ENCODE measurements around the gene CPLANE2. TPM values are rescaled to one million over a fixed set of nuclear protein-coding genes. Genes with fewer than 3 reads are reported as not detected.

Gene CPLANE2
- total RNA-seq, 1 donor from 2014 or later, result 3.1 TPM

DNA sequence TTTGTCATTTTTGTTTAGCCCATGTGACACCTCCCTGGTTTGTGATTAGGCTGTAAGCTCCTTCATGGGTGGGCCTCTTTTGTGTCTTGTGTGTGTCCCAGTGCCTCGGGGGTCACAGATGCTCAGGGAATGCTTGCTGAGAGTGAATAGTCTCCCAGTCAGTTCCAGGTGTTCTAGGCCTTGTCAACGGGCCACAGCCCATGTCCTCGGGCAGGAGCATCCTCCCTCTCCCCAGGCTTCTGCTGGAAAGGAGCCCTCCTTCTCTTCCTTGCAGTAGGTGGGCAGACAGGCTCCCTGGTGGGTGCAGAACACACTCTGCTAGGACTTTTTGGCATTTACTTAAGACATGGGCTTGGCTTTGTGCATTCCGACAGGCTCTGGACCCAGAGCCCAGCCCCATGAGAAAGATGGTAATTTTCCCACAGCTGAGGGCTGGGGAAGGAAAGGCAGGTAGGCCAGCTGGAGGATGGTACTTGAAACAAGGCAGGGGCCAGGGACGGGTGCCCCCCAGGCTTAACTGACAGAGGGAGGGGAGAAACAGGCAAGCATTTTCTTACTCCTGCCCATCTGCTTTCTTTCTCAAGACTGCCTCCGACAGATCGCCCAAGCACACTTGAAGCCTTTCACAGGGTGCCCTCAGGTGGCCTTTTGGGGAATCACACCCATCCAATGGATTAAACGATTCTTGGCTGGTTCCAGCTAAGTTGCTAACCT is 7.1 kb upstream of the CPLANE2 start:
- H3K9ac ChIP-seq (ENCODE audit: low read depth in 1 of 3, low read length in 3 of 3), result peak overlapping the region in 1 of 3 donors; percentile 40
- H3K27ac ChIP-seq (ENCODE audit: low read depth, low read length), result no peak overlapping the region
- no peaks in the 10 kb centered on the region for H3K9me3 ChIP-seq (ENCODE audit: control insufficient read depth in 3 of 3, low read length in 3 of 3)

DNA sequence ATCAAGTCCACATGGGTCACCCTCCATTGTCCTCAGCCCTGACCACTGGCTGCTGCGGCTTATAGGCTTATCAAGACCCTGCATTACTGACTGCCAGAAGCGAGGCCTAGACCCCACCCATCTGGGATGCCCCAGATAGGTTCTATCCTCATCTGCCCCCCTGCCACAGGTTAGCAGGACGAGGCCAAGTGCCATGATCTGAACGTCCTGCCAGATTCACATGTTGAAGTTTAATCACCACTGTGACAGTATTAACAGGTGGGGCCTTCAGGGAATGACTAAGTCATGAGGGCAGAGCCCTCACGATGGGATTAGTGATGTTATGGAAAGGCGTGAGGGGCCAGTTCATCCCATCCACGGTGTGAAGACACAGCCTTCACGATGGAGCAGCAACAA is 6.2 kb upstream of the CPLANE2 start:
- no peaks in the 10 kb centered on the region for H3K9me3 ChIP-seq (ENCODE audit: control insufficient read depth in 3 of 3, low read length in 3 of 3)
- no peaks in the 10 kb centered on the region for H3K27me3 ChIP-seq (ENCODE audit: control insufficient read depth in 3 of 3, insufficient read depth in 3 of 3, low read length in 3 of 3)
- peaks cover 14 to 18% (median 15%) of the 10 kb centered on the region in 3 donors for H3K4me1 ChIP-seq (ENCODE audit: control insufficient read depth in 3 of 3, insufficient read depth in 3 of 3, low read length in 3 of 3)
- no peak overlapping the region for H3K27ac ChIP-seq (ENCODE audit: low read depth, low read length)
- H3K4me3 ChIP-seq (ENCODE audit: low read length in 3 of 3), result no peak overlapping the region
- peak overlapping the region in 1 of 3 donors; percentile 33 for H3K9ac ChIP-seq (ENCODE audit: low read depth in 1 of 3, low read length in 3 of 3)
- H3K36me3 ChIP-seq (ENCODE audit: control insufficient read depth in 3 of 3, insufficient read depth in 3 of 3, low read length in 3 of 3), result peaks cover 5 to 7% (median 5%) of the 10 kb centered on the region in 3 donors

More for the DNA sequence above, 7.1 kb upstream of the CPLANE2 start:
- H3K4me1 ChIP-seq (ENCODE audit: control insufficient read depth in 3 of 3, insufficient read depth in 3 of 3, low read length in 3 of 3), result peaks cover 23 to 27% (median 23%) of the 10 kb centered on the region in 3 donors
- no peaks in the 10 kb centered on the region for H3K27me3 ChIP-seq (ENCODE audit: control insufficient read depth in 3 of 3, insufficient read depth in 3 of 3, low read length in 3 of 3)
- peaks cover 5 to 7% (median 5%) of the 10 kb centered on the region in 3 donors for H3K36me3 ChIP-seq (ENCODE audit: control insufficient read depth in 3 of 3, insufficient read depth in 3 of 3, low read length in 3 of 3)
- no peak overlapping the region for H3K4me3 ChIP-seq (ENCODE audit: low read length in 3 of 3)

DNA sequence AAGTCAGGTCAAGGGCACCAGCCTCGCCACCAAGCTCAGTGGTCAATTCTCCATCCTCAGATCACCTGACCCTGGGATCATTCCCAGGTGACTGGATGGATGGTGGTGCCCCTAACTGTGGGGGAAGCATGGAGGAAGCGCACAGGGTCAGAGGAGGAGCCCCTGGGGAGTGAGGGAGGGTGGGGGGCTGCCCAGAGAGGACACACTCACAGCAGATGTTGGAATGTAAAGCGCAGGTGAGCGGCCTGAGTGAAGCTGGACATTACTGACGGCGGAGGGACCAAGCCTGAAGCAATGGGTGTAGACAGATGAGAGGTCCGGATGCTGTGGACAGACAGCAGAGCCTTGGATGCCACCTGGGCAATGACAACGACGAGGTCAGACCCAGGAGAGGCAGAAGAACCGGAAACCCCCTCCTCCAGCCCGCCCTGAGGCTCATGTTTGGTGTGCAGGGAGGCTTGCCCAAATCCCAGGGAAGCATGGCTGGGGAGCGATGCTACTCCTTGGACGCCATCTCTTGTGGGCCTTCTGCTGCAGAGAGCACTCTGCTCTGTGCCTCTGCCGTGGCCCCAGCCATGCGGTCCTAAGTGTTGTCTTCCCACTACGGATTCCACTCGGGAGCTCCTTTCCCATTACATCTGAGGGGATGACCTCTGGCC is 5.7 kb upstream of the CPLANE2 start:
- Histone ChIP-seq H3K4me3 (ENCODE audit: low read length in 3 of 3) (no peak overlapping the region), H3K27ac (ENCODE audit: low read depth, low read length) (no peak overlapping the region), H3K36me3 (ENCODE audit: control insufficient read depth in 3 of 3, insufficient read depth in 3 of 3, low read length in 3 of 3) (peaks cover 5 to 7% (median 5%) of the 10 kb centered on the region in 3 donors), H3K27me3 (ENCODE audit: control insufficient read depth in 3 of 3, insufficient read depth in 3 of 3, low read length in 3 of 3) (no peaks in the 10 kb centered on the region), H3K4me1 (ENCODE audit: control insufficient read depth in 3 of 3, insufficient read depth in 3 of 3, low read length in 3 of 3) (peaks cover 10 to 17% (median 12%) of the 10 kb centered on the region in 3 donors), H3K9me3 (ENCODE audit: control insufficient read depth in 3 of 3, low read length in 3 of 3) (no peaks in the 10 kb centered on the region), H3K9ac (ENCODE audit: low read depth in 1 of 3, low read length in 3 of 3) (no peak overlapping the region)

DNA sequence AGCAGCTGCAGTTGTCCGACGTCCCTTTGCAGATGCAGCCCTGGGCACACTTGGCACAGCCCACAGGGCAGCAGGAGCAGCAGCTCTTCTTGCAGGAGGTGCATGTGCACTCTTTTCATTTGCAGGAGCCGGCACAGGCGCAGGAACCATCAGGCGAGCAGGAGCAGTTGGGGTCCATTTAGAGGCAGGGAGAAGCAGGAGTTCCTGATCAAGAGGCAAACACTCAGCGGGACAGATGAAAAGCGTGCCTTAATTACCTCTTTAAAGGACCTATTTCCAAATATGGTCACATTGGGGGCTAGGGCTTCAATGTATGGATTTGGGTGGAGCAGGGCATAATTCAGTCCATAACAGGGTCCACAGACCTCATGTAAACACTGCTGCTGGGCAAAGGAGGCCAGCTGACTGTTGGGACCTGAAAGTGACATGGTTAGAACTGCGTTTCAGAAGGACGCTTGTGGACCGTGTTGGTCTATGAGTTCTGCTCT is 4.3 kb upstream of the CPLANE2 start:
- Histone ChIP-seq H3K27me3 (ENCODE audit: control insufficient read depth in 3 of 3, insufficient read depth in 3 of 3, low read length in 3 of 3) (no peaks in the 10 kb centered on the region), H3K4me3 (ENCODE audit: low read length in 3 of 3) (no peak overlapping the region), H3K36me3 (ENCODE audit: control insufficient read depth in 3 of 3, insufficient read depth in 3 of 3, low read length in 3 of 3) (no peaks in the 10 kb centered on the region), H3K9ac (ENCODE audit: low read depth in 1 of 3, low read length in 3 of 3) (no peak overlapping the region), H3K27ac (ENCODE audit: low read depth, low read length) (no peak overlapping the region), H3K9me3 (ENCODE audit: control insufficient read depth in 3 of 3, low read length in 3 of 3) (no peaks in the 10 kb centered on the region), H3K4me1 (ENCODE audit: control insufficient read depth in 3 of 3, insufficient read depth in 3 of 3, low read length in 3 of 3) (peaks cover 16 to 23% (median 20%) of the 10 kb centered on the region in 3 donors)

DNA sequence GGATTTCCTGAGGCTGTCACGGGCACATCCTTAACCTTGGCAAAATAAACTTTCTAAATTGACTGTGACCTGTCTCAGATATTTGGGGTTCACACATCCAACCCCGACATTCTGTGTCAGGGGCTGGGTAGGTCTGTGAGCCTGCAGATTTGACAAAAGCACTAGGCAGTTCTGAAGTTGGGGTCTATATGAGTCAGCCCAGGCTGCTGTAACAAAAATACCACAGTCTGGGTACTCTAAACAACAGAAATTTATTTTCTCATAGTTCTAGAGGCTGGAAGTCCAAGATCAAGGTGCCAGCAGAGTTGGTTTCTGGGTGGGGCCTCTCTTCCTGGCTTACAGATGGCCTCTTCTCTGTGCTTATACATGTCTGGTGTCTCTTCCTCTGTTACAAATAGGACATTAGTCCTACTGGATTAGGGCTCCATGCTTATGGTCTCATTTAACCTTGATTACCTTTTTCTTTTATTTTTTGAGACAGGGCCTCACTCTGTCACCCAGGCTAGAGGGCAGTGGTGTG is 3.0 kb upstream of the CPLANE2 start:
- Histone ChIP-seq H3K4me3 (ENCODE audit: low read length in 3 of 3) (no peak overlapping the region), H3K9me3 (ENCODE audit: control insufficient read depth in 3 of 3, low read length in 3 of 3) (no peaks in the 10 kb centered on the region), H3K9ac (ENCODE audit: low read depth in 1 of 3, low read length in 3 of 3) (no peak overlapping the region), H3K27me3 (ENCODE audit: control insufficient read depth in 3 of 3, insufficient read depth in 3 of 3, low read length in 3 of 3) (no peaks in the 10 kb centered on the region), H3K27ac (ENCODE audit: low read depth, low read length) (no peak overlapping the region), H3K36me3 (ENCODE audit: control insufficient read depth in 3 of 3, insufficient read depth in 3 of 3, low read length in 3 of 3) (no peaks in the 10 kb centered on the region), H3K4me1 (ENCODE audit: control insufficient read depth in 3 of 3, insufficient read depth in 3 of 3, low read length in 3 of 3) (peaks cover 20 to 28% (median 24%) of the 10 kb centered on the region in 3 donors)

DNA sequence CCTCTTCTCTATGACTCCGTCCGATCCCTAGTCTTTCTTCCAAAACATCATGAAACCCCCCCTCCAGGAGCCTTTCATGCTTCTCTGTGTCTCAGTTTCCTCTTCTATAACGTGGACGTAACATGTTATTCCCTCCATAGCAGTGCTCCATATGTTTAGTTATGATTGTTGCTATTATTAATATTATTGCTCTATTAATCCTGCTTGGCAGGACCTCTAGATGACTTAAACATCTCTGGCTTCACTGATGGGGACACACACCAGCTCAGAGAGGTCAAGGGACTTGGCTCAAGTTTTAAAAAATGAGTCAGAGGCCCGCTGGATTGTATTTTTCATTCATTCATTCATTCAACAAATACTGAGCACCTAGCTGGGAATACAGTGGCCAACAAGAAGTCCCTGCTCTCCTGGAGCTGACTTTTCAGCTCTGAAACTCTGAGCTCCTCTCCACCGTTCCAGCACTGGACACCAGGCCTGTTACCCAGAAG is 404 bp upstream of the CPLANE2 start:
- H3K27ac ChIP-seq (ENCODE audit: low read depth, low read length), result peak overlapping the region; percentile 69
- H3K9me3 ChIP-seq (ENCODE audit: control insufficient read depth in 3 of 3, low read length in 3 of 3), result no peaks in the 10 kb centered on the region
- peaks cover 17 to 19% (median 18%) of the 10 kb centered on the region in 3 donors for H3K4me1 ChIP-seq (ENCODE audit: control insufficient read depth in 3 of 3, insufficient read depth in 3 of 3, low read length in 3 of 3)
- peaks cover 0 to 8% (median 2%) of the 10 kb centered on the region in 3 donors for H3K36me3 ChIP-seq (ENCODE audit: control insufficient read depth in 3 of 3, insufficient read depth in 3 of 3, low read length in 3 of 3)
- H3K27me3 ChIP-seq (ENCODE audit: control insufficient read depth in 3 of 3, insufficient read depth in 3 of 3, low read length in 3 of 3), result no peaks in the 10 kb centered on the region
- H3K4me3 ChIP-seq (ENCODE audit: low read length in 3 of 3), result peak overlapping the region; percentile 74 to 88 (median 81)
- peak overlapping the region; percentile 71 to 89 (median 88) for H3K9ac ChIP-seq (ENCODE audit: low read depth in 1 of 3, low read length in 3 of 3)

DNA sequence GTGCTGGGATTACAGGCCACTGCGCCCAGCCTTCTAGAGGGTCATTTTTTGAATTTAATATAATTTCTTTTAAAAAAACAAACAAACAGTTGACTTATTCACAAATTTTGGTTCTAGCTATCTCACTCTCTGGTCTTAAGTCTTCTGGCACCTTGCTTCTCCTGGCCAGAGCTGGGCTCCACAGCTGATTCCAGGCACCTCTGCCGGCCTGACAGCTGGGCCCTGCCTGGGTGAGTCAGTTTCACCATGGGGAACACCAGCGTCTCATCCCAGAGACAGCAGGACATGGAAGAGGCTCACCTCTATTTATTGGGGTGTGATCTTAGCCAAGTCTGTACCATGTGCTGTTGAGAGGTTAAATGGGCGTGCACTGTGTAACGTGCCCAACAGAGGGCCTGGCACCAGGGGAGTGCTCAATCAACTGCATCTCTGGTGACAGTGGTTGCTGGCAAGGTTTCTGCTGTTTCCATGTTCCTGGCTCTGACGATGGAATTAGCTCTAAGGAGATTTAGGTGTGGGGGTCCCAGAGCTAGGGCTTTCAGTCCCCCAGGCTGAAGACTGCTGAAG is 956 bp downstream of the CPLANE2 start:
- Histone ChIP-seq H3K27ac (ENCODE audit: low read depth, low read length) (peak overlapping the region; percentile 69), H3K4me3 (ENCODE audit: low read length in 3 of 3) (peak overlapping the region; percentile 74 to 88 (median 81)), H3K36me3 (ENCODE audit: control insufficient read depth in 3 of 3, insufficient read depth in 3 of 3, low read length in 3 of 3) (peaks cover 0 to 8% (median 2%) of the 10 kb centered on the region in 3 donors), H3K27me3 (ENCODE audit: control insufficient read depth in 3 of 3, insufficient read depth in 3 of 3, low read length in 3 of 3) (no peaks in the 10 kb centered on the region), H3K9ac (ENCODE audit: low read depth in 1 of 3, low read length in 3 of 3) (peak overlapping the region; percentile 78 to 89 (median 88)), H3K9me3 (ENCODE audit: control insufficient read depth in 3 of 3, low read length in 3 of 3) (no peaks in the 10 kb centered on the region), H3K4me1 (ENCODE audit: control insufficient read depth in 3 of 3, insufficient read depth in 3 of 3, low read length in 3 of 3) (peaks cover 16 to 18% (median 17%) of the 10 kb centered on the region in 3 donors)

DNA sequence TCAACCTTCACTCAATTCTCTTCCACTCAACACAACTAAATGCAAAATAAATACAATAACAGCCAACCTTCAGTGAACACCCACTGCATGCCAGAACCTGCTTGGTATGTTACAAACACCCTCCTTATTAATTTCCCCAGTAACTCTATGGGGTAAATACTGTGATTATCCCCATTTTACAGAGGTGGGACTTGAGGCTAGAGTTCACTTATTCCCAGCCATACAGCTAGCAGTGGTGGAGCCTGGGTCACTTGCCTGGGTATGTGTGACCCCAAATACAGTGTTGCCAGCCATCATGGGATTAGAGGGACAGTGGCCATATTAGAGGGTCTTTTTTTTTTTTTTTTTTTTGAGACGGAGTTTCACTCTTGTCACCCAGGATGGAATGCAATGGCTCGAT is 1.6 kb downstream of the CPLANE2 start:
- H3K9me3 ChIP-seq (ENCODE audit: control insufficient read depth in 3 of 3, low read length in 3 of 3), result no peaks in the 10 kb centered on the region
- H3K9ac ChIP-seq (ENCODE audit: low read depth in 1 of 3, low read length in 3 of 3), result no peak overlapping the region
- peaks cover 0 to 8% (median 2%) of the 10 kb centered on the region in 3 donors for H3K36me3 ChIP-seq (ENCODE audit: control insufficient read depth in 3 of 3, insufficient read depth in 3 of 3, low read length in 3 of 3)
- no peaks in the 10 kb centered on the region for H3K27me3 ChIP-seq (ENCODE audit: control insufficient read depth in 3 of 3, insufficient read depth in 3 of 3, low read length in 3 of 3)
- no peak overlapping the region for H3K27ac ChIP-seq (ENCODE audit: low read depth, low read length)
- no peak overlapping the region for H3K4me3 ChIP-seq (ENCODE audit: low read length in 3 of 3)
- peaks cover 16 to 18% (median 17%) of the 10 kb centered on the region in 3 donors for H3K4me1 ChIP-seq (ENCODE audit: control insufficient read depth in 3 of 3, insufficient read depth in 3 of 3, low read length in 3 of 3)

DNA sequence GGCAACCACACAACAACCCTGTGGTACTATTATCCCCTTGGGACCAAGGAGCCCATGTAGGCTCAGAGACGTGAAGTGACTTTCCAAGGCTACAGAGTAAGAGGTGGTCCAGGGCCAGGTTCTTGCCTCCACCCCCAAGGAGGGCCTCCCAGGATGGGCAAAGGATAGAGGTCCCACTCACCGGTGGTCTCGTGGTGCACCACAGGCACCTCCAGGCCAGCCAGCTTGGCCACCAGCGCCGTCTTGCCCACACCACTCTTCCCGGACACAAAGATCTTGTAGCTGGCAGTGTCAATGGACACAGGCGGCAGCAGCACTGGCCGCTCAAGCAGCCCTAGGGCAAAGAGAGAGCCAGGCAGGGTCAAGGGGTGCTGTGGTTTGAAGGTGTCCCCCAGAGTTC is 3.6 kb downstream of the CPLANE2 start:
- H3K4me1 ChIP-seq (ENCODE audit: control insufficient read depth in 3 of 3, insufficient read depth in 3 of 3, low read length in 3 of 3), result peaks cover 16 to 18% (median 17%) of the 10 kb centered on the region in 3 donors
- H3K4me3 ChIP-seq (ENCODE audit: low read length in 3 of 3), result no peak overlapping the region
- no peak overlapping the region for H3K9ac ChIP-seq (ENCODE audit: low read depth in 1 of 3, low read length in 3 of 3)
- H3K9me3 ChIP-seq (ENCODE audit: control insufficient read depth in 3 of 3, low read length in 3 of 3), result no peaks in the 10 kb centered on the region
- H3K27me3 ChIP-seq (ENCODE audit: control insufficient read depth in 3 of 3, insufficient read depth in 3 of 3, low read length in 3 of 3), result peaks cover 0 to 3% (median 3%) of the 10 kb centered on the region in 3 donors
- peaks cover 0 to 8% (median 2%) of the 10 kb centered on the region in 3 donors for H3K36me3 ChIP-seq (ENCODE audit: control insufficient read depth in 3 of 3, insufficient read depth in 3 of 3, low read length in 3 of 3)
- no peak overlapping the region for H3K27ac ChIP-seq (ENCODE audit: low read depth, low read length)
